Stimulated activated CD4-positive, alpha-beta T cell treated with anti-CD3 and anti-CD28 coated beads, Interleukin-1b, Interleukin-23, amount 100 ng/mL, for 4 hours (primary cell): ENCODE results near the gene COL4A2.
"Not testable (repeated sequence)": the region's sequence is repeated elsewhere in the genome, so short reads cannot be mapped to it uniquely, and the experiment has no call there.

Experiments used
- DNase-seq, 2 donors: peaks; one replicate each; pipeline ENCODE4 v3.0.0-alpha.2; 2020; ENCODE audit warnings: low read depth in 2 of 2

Gene COL4A2

GRCh38 chr13:110438776-110439175, 131.7 kb downstream of the COL4A2 start:
- no peak for DNase-seq

- no peak for DNase-seq
These were observed 134.1 kb downstream of the COL4A2 start for GRCh38 chr13:110440946-110441731.

DNA sequence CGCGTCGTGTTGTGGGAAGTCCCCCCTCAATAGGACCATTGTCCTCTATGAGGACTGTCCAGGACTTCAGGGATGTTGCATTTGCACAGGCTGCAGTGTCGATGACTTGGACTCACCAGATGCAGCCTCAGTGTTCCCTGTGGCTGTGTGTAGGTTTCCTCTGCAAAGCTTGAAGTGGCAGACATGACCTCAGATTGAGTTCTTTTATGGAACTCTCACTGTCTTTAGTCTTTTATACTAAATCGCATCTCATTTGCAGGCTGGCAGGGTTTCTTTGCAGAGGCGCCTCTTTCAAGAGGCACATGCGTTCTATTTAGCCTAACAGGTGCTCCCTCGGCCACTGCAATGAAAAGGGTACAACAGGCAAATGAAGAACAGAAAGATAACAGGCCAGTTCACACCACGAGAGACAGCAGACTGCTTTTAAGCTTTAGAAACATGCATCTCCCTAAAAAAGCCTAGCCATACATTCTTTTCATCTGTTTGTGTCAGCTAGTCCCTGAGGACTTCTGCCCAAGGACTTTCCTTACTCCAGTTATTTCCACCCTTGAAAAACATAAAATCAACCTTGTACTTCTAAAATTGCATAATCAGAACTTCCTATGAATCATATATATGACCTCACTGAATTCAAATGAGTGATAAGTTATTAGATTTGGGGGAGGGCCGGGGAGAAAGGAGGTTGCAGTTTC, 136.0 kb downstream of the COL4A2 start:
- DNase-seq = no peak

- no peak for DNase-seq
These were observed 136.6 kb downstream of the COL4A2 start for GRCh38 chr13:110443622-110444225.

DNA sequence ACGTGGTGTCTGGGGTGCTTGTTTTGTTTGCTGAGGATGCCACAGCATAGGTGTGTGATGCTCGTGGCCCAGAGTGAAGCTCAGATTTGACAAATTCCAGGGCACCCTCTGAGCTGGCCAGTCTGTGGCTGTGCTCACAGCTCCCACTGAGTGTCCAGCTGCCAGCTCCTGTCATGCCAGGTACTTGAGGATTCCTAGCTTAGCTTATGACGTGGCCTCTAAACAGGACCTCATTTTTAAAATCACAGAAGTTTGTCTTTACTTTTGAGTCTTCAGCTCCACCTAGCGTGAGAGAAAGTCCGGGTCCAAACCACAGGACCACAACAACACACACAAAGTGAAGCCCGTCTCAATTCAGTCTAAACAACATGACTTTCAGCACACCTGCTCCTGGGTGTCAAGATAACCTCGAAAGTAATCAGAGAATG, 137.2 kb downstream of the COL4A2 start:
- no peak for DNase-seq

DNA sequence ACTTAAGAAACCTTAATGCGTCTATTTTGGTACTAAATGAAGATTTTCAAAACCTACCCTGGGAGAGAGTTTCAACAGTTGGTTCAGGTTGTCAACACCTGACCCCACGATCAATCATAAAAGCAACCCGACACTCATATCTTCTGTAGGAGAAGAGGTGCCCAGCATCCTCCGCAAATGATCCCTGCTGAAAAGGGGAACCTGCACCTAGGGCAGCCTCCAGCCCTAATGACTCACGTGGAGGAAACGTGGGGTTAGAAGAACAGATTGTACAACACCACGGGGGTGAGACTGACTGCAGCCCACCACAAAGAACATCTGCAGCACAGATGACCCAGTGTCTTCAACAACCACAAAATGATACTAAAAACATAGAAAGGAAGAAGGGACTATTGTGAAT, 138.1 kb downstream of the COL4A2 start:
- DNase-seq = no peak

DNA sequence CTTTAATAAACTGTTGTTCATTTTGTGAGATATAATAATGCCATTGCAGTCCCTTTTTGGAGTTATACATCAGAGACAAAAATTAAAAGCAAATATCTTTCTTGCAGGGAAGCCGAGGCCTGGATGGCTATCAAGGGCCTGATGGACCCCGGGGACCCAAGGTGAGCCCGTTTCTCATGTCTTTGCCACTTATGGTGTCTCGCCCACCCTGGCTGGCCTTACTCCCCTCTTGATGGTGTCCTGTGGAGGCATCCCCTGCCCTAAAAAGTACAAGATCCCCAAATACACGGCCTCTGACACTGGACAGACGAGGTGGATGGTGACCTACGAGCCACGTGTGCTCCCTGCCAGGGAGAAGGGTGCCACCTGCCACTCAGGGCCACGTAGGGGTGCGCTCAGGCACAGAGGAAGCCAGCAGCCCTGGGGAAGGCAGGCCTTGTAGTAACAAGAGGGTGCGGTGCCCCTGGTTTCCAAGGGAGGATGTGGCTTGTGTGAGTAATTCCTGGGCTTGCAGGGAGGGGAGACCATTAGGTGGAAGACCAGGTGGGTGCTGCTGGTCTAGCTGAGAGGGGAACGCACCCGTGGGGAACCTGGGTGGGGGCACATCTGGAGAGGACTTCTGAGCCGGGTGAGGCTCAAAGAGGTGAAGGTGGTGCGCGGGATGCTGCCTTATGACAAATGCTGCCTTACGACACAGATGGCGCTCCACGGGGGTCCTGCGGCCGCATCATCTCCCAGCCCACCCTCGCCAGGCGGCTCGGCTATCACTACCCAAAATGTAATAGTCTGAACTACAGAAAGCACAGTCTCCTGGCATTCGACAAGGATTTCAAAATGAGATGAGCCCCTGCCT, 138.9 kb downstream of the COL4A2 start:
- DNase-seq = no peak

DNA sequence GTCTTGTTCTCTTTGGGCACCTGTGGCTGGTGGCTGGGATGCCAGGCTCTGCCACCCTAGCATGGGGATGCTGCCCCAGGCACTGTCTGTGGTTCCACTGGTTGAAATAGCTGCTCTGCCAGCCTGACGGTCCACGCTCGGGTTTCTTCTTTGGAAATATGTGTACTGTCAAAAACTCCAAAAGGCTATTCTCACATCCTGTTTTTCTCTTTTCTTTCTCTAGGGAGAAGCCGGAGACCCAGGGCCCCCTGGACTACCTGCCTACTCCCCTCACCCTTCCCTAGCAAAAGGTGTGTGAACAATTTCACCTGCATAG, 139.4 kb downstream of the COL4A2 start:
- DNase-seq = no peak

DNA sequence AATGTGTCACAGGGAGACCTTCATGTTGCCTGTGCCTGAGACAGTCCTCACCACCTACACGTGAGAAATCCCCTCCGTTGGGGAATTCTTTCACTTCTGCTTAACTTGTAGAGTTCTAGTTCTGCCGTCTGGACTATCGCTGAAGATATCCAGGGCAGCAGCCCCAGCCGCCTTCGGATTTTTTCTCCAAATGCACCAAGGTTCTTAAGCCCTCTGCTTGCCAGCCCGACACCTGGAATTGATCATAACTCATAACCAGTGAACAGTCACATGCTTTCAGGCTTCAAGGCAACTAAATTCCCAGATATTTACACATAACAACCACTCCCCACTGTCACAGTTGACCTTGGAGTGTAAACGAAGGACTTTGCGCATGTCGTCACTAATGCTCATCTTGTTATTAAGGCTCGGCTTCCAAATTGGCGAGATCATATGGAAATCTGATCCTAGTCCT, 140.0 kb downstream of the COL4A2 start:
- no peak for DNase-seq

GRCh38 chr13:110447801-110448200, 140.7 kb downstream of the COL4A2 start:
- DNase-seq = no peak

DNA sequence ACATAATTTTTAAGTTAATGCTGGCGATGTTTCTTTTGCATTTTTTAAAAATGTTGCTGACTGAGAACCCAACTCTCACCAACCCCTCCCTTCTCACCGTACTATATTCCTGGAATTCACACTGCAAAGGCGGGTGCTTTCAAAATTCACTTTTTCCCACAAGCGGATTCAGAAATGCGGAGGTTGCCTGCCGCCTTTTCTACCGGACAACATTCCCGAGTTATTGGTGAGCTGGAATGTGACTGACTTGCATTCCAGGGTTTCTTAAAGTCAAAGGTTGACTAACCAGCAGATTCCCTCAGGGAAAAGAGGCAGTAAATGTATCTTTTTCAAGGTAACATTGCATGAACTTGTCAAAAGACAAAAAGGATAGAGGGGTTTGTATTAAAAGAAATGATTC, 141.1 kb downstream of the COL4A2 start:
- no peak for DNase-seq

DNA sequence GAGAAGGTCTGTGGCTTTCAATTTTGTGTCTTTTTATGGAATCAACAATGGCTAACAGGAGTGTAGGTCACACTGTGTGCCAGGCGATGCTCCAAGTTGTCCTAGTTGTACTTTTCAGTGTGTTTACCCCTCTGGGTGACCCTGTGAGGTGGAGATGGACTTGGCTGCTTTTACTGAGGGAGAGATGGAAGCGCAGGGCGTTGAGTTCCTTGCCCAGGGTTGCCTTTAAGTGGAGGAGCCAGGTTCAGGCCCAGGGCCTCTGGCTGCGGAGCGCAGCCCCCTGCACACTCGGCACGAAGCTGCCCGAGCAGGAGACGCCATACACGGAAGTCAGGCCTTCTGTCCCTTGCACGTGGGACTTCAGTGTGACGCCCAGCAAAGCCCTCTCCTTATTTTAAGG, 141.6 kb downstream of the COL4A2 start:
- DNase-seq = no peak

DNA sequence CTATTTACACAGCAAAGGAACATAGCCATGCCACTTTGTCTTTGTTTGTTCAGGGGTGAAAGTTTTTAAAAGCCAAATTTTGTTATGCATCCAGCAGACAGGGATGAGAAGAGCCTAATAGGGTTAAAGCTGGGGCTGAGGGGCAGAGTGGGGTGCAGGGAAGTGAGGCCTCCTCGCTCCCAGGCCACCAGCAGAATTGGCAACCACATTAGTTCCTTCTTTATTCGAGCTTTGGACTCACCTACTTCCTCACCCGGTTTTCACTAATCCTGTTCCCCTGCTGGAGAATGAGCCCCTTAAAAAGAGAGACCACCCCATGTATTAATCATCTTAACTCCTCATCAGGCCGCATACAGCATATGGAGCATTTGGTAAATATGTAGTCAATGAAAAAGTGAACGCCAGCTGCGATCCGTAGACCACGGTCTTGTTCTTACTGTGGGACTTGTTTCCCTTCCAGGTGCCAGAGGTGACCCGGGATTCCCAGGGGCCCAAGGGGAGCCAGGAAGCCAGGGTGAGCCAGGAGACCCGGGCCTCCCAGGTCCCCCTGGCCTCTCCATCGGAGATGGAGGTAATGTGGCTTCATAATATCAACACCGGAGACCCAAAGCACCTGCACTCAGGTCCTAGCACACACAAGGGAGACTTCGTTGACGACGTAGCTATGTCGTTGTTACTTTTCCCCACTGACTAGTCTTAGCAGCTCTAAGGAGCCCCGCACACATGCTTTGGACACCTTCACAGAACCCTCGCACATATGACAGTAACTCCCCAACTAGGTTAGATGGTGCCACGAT, 142.3 kb downstream of the COL4A2 start:
- DNase-seq = no peak

- no peak for DNase-seq
These were observed 143.2 kb downstream of the COL4A2 start for GRCh38 chr13:110450016-110450900.

DNA sequence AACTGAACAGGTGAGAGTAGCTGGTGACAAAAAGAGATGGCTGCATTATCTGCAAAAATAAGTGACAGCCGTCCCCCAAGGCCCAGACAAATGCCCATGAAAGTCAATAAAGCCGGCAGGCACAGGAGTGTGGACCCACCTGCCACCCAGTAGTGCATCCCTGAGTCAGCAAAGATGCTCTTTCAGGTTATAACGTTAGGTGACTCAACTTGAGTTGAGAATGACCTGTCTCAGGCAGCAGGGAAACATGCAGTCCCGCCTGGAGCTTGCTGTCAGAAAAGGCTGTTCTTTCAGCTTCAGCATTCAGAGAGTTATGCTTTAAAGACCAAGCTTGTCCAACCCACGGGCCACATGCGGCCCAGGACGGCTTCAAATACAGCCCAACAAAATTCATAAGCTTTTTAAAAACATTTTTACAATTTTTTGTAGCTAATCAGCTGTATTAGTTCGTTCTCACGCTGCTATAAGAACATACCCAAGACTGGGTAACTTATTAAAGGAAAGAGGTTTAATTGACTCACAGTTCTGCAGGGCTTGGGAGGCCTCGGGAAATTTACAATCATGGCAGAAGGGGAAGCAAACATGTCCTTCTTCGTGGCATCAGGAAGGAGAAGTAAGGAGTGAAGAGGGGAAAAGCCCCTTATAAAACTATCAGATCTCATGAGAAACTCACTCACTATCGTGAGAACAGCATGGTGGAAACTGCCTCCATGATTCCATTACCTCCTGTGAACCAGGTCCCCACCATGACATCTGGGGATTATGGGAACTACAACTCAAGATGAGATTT, 144.1 kb downstream of the COL4A2 start:
- no peak for DNase-seq

GRCh38 chr13:110453091-110453490, 146.0 kb downstream of the COL4A2 start:
- DNase-seq = not testable (repeated sequence)

GRCh38 chr13:110453797-110454196, 146.7 kb downstream of the COL4A2 start:
- DNase-seq = no peak

- no peak for DNase-seq
These were observed 147.3 kb downstream of the COL4A2 start for GRCh38 chr13:110454227-110454859.

DNA sequence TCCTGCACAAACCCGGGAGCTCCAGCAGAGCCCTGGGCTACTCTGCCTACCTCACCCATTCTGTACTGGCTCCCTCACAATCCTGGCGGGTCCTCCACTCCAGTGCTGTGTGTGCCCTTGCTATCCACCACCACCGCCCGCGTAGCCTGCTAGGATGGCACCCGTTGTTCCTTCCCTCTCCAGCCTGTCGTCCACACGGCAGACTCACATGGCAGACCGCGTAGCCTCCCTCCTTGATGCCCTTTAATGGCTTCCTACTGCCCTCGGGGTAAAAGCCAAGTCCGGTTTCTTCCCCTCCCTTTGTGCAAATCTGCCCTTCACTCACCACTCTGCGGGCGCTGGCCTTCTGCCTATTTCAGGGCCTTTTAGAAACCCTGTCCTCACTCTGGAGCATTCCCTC, 147.9 kb downstream of the COL4A2 start:
- no peak for DNase-seq
